GM18870 (cell line): Measurements from ENCODE around the gene KRCC1.
"Not testable (repeated sequence)": the region's sequence is repeated elsewhere in the genome, so short reads cannot be mapped to it uniquely, and the experiment has no call there.

Experiments used
- ATAC-seq: cut with Tn5 transposase; IDR thresholded peaks from one replicate; pipeline ENCODE4 v1.9.1; 2021; ENCODE audit warnings: moderate library complexity; ENCODE audit not compliant: unreplicated experiment

Gene KRCC1

GRCh38 chr2:88048541-88048940, 7.0 kb downstream of the KRCC1 start:
- ATAC-seq, result no peak

GRCh38 chr2:88045561-88045960, 10.0 kb downstream of the KRCC1 start:
- ATAC-seq, result not testable (repeated sequence)

GRCh38 chr2:88042476-88042875, 13.1 kb downstream of the KRCC1 start:
- ATAC-seq, result no peak

- ATAC-seq, result no peak
These were observed 17.1 kb downstream of the KRCC1 start for GRCh38 chr2:88038263-88039105.

- no peak for ATAC-seq
These were observed 19.0 kb downstream of the KRCC1 start for GRCh38 chr2:88036606-88037005.

GRCh38 chr2:88036182-88036581, 19.4 kb downstream of the KRCC1 start:
- ATAC-seq, result no peak

- no peak for ATAC-seq
These were observed 23.4 kb downstream of the KRCC1 start for GRCh38 chr2:88032070-88032702.

- ATAC-seq, result no peak
These were observed 26.7 kb downstream of the KRCC1 start for GRCh38 chr2:88028931-88029330.

GRCh38 chr2:88027697-88028389, 27.7 kb downstream of the KRCC1 start:
- no peak for ATAC-seq

GRCh38 chr2:88024509-88024908, 31.1 kb downstream of the KRCC1 start:
- ATAC-seq, result no peak

GRCh38 chr2:88022669-88022921, 33.0 kb downstream of the KRCC1 start:
- ATAC-seq, result no peak

- no peak for ATAC-seq
These were observed 35.6 kb downstream of the KRCC1 start for GRCh38 chr2:88019985-88020384.

- ATAC-seq, result no peak
These were observed 36.7 kb downstream of the KRCC1 start for GRCh38 chr2:88018909-88019308.

- not testable (repeated sequence) for ATAC-seq
These were observed 37.3 kb downstream of the KRCC1 start for GRCh38 chr2:88018077-88018805.

- not testable (repeated sequence) for ATAC-seq
These were observed 37.9 kb downstream of the KRCC1 start for GRCh38 chr2:88017780-88018038.

- peak; percentile 33 for ATAC-seq
These were observed 38.4 kb downstream of the KRCC1 start for GRCh38 chr2:88016960-88017779.

GRCh38 chr2:88016086-88016959, 39.3 kb downstream of the KRCC1 start, which contains the start of gene RNU2-63P:
Gene RNU2-63P, minus strand, starts transcription at chr2:88016547.
- ATAC-seq, result peak; percentile 89

GRCh38 chr2:88011011-88011410, 44.6 kb downstream of the KRCC1 start:
- no peak for ATAC-seq

- no peak for ATAC-seq
These were observed 45.4 kb downstream of the KRCC1 start for GRCh38 chr2:88010136-88010535.
